Renal cortical epithelial cell (primary cell): ENCODE measurements around the gene NUP54. TPM values are rescaled to one million over a fixed set of nuclear protein-coding genes. Genes with fewer than 3 reads are reported as not detected.

Experiments
- DNase-seq: peaks from one replicate; pipeline ENCODE4 v3.0.0-alpha.2; 2011; ENCODE audit warnings: low read depth
- total RNA-seq: library from RNA; depleted of rRNA; stranded (reverse); fragments of >200 nt; gene quantifications from 2 replicates; pipeline ENCODE4 v1.2.3, GENCODE V29; 2014

Gene NUP54
- total RNA-seq, 1 donor from 2014 or later = 48.6 TPM

DNA sequence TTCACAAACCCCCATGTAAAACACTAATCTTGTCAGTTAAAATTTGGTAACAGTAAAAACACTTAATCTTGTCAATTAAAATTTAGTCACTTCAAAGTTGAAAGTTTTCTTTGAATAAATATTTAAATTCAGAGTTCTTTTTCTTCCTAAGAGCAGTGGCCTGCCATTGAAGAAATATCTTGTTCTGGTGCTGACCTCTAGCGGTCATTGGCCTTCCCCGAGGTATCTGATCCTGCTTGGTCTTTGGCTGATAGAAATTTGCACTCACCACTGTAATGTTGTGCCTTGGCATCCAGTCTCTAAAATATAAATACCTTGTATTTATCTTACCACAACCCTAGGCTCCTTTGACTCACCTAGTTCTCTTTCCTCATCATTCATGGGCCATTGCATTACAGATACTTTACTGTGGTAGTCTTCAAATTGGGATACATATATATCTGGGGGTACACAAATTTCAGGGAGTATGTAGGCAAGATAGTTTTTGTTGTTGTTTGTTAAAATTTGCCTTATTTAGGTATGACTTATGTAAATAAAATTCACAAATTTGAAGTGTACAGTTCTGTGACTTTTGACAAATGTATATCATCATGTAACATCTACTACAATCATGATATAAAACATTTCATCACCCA lies 80.4 kb downstream of the NUP54 start:
- DNase-seq = peak; percentile 66

DNA sequence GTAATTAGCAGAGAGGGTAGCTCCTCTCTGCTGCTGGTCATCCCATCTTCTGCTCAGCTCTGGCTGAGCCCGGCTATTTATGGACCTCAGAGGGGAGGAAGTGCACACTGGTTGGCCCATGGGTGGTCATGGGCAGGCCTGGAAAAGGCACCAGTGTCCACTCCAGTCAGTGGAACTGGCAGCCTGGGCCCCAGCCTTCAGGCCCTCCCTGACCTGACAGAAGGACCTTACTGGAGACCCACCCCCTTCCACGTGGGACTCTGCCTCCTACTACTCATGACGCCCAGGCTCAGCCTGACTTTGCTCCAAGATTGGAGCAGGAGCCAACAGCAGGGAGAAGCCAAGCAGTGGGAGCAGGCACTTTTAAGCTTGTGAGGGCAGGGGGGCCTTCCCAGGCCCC lies 81.7 kb downstream of the NUP54 start:
- DNase-seq = no peak

Other genes starting within 250 kb of the NUP54 start
- not detected in 2 replicates for gene PPEF2, start 245.9 kb downstream of the NUP54 start, total RNA-seq
- 14.5 and 44.1 TPM in 2 replicates for gene NAAA, start 207.4 kb downstream of the NUP54 start, total RNA-seq
- gene SDAD1, start 157.5 kb downstream of the NUP54 start, total RNA-seq = 42.4 and 50.1 TPM in 2 replicates
- not detected in 2 replicates for gene CXCL9, start 140.9 kb downstream of the NUP54 start, total RNA-seq
- 0.30 and 0.35 TPM in 2 replicates for gene CXCL10, start 124.9 kb downstream of the NUP54 start, total RNA-seq
- 0.10 and 1.2 TPM in 2 replicates for gene CXCL11, start 112.3 kb downstream of the NUP54 start, total RNA-seq
- gene ART3, start 73.7 kb downstream of the NUP54 start, total RNA-seq = not detected in 2 replicates
- 180 and 259 TPM in 2 replicates for gene SCARB2, start 65.4 kb upstream of the NUP54 start, total RNA-seq
- 1.0 and 5.7 TPM in 2 replicates for gene FAM47E, start 103.3 kb upstream of the NUP54 start, total RNA-seq
- 10.6 and 11.6 TPM in 2 replicates for gene STBD1, start 158.3 kb upstream of the NUP54 start, total RNA-seq